Central memory CD8-positive, alpha-beta T cell (primary cell): ENCODE data around the gene DPF3.

ENCODE experiments used
- ATAC-seq: fragments of 150-1000 bp; cut with Tn5 transposase; replicated peaks from 2 replicates; pipeline ENCODE4 v1.10.0; 2022; ENCODE audit warnings: mild to moderate bottlenecking, moderate FRiP score, moderate number of reproducible peaks; ENCODE audit not compliant: poor library complexity, severe bottlenecking; ENCODE audit errors: extremely low read depth
- DNase-seq, 2 donors: peaks; one replicate each; pipeline ENCODE4 v3.0.0; 2021; ENCODE audit warnings: low spot score in 2 of 2
- H3K27ac Mint-ChIP-seq: one replicate; pipeline ENCODE4 v1.8.0; 2022; ENCODE audit warnings: low read depth, mild to moderate bottlenecking, moderate library complexity, mixed read lengths
- H3K27me3 Mint-ChIP-seq: one replicate; pipeline ENCODE4 v1.8.0; 2022; ENCODE audit warnings: mixed read lengths
- H3K36me3 Mint-ChIP-seq: one replicate; pipeline ENCODE4 v1.8.0; 2022; ENCODE audit warnings: mild to moderate bottlenecking, moderate library complexity, mixed read lengths; ENCODE audit not compliant: insufficient read depth
- H3K4me1 Mint-ChIP-seq: one replicate; pipeline ENCODE4 v1.8.0; 2022; ENCODE audit warnings: mixed read lengths
- H3K4me3 Mint-ChIP-seq: one replicate; pipeline ENCODE4 v1.8.0; 2022; ENCODE audit warnings: mild to moderate bottlenecking, moderate library complexity, mixed read lengths
- H3K9me3 Mint-ChIP-seq: one replicate; pipeline ENCODE4 v1.8.0; 2022; ENCODE audit warnings: mixed read lengths

The DPF3 gene

GRCh38 chr14:72898448-72898847 is 4.5 kb upstream of the DPF3 start:
- H3K36me3 Mint-ChIP-seq = peaks cover 3% of the 10 kb centered on the region
- peaks cover 15% of the 10 kb centered on the region for H3K4me1 Mint-ChIP-seq
- DNase-seq (no peak), ATAC-seq (no peak)
- no peak overlapping the region for H3K27ac Mint-ChIP-seq
- H3K4me3 Mint-ChIP-seq = no peak overlapping the region
- peaks cover 74% of the 10 kb centered on the region for H3K27me3 Mint-ChIP-seq
- H3K9me3 Mint-ChIP-seq = no peaks in the 10 kb centered on the region

GRCh38 chr14:72894623-72895378 is 900 bp upstream of the DPF3 start:
- H3K36me3 Mint-ChIP-seq = peaks cover 3% of the 10 kb centered on the region
- no peak for DNase-seq
- no peak for ATAC-seq
- H3K9me3 Mint-ChIP-seq = no peaks in the 10 kb centered on the region
- peak overlapping the region; percentile 87 for H3K4me3 Mint-ChIP-seq
- H3K27me3 Mint-ChIP-seq = peaks cover 83% of the 10 kb centered on the region
- H3K27ac Mint-ChIP-seq = no peak overlapping the region
- peaks cover 28% of the 10 kb centered on the region for H3K4me1 Mint-ChIP-seq

GRCh38 chr14:72894323-72894622 is 372 bp upstream of the DPF3 start:
- Mint-ChIP-seq H3K9me3 (no peaks in the 10 kb centered on the region), H3K4me3 (peak overlapping the region; percentile 87), H3K36me3 (peaks cover 3% of the 10 kb centered on the region), H3K27me3 (peaks cover 78% of the 10 kb centered on the region), H3K4me1 (peaks cover 28% of the 10 kb centered on the region), H3K27ac (no peak overlapping the region)
- no peak for ATAC-seq
- no peak for DNase-seq

- Mint-ChIP-seq H3K27me3 (peaks cover 66% of the 10 kb centered on the region), H3K9me3 (no peaks in the 10 kb centered on the region), H3K36me3 (peaks cover 3% of the 10 kb centered on the region), H3K27ac (peak overlapping the region; percentile 70), H3K4me1 (peaks cover 28% of the 10 kb centered on the region), H3K4me3 (peak overlapping the region; percentile 87)
- ATAC-seq = peak; percentile 19
- no peak for DNase-seq
Observed at GRCh38 chr14:72892879-72893635, 844 bp downstream of the DPF3 start.

GRCh38 chr14:72892103-72892878 is 1.6 kb downstream of the DPF3 start:
- H3K9me3 Mint-ChIP-seq = no peaks in the 10 kb centered on the region
- no peak for DNase-seq

GRCh38 chr14:72891666-72892102 is 2.2 kb downstream of the DPF3 start:
- H3K36me3 Mint-ChIP-seq = peaks cover 3% of the 10 kb centered on the region
- H3K27ac Mint-ChIP-seq = no peak overlapping the region
- ATAC-seq = no peak
- no peak for DNase-seq
- peaks cover 28% of the 10 kb centered on the region for H3K4me1 Mint-ChIP-seq
- H3K27me3 Mint-ChIP-seq = peaks cover 52% of the 10 kb centered on the region
- H3K4me3 Mint-ChIP-seq = peak overlapping the region; percentile 87
- H3K9me3 Mint-ChIP-seq = no peaks in the 10 kb centered on the region

More at GRCh38 chr14:72892103-72892878, 1.6 kb downstream of the DPF3 start:
- ATAC-seq = no peak
- Mint-ChIP-seq H3K27me3 (peaks cover 58% of the 10 kb centered on the region), H3K4me1 (peaks cover 28% of the 10 kb centered on the region), H3K27ac (peak overlapping the region; percentile 70), H3K36me3 (peaks cover 3% of the 10 kb centered on the region), H3K4me3 (peak overlapping the region; percentile 87)

- H3K9me3 Mint-ChIP-seq = no peaks in the 10 kb centered on the region
- ATAC-seq (no peak), DNase-seq (no peak)
Observed at GRCh38 chr14:72889366-72889765, 4.5 kb downstream of the DPF3 start.

GRCh38 chr14:72888636-72889201 is 5.2 kb downstream of the DPF3 start:
- peaks cover 30% of the 10 kb centered on the region for H3K27me3 Mint-ChIP-seq
- H3K27ac Mint-ChIP-seq = no peak overlapping the region
- H3K4me1 Mint-ChIP-seq = peaks cover 14% of the 10 kb centered on the region
- H3K36me3 Mint-ChIP-seq = peaks cover 2% of the 10 kb centered on the region
- no peak for DNase-seq
- ATAC-seq = no peak
- H3K9me3 Mint-ChIP-seq = no peaks in the 10 kb centered on the region
- H3K4me3 Mint-ChIP-seq = no peak overlapping the region

More at GRCh38 chr14:72889366-72889765, 4.5 kb downstream of the DPF3 start:
- Mint-ChIP-seq H3K36me3 (peaks cover 5% of the 10 kb centered on the region), H3K4me1 (peaks cover 20% of the 10 kb centered on the region), H3K27me3 (peaks cover 34% of the 10 kb centered on the region), H3K4me3 (no peak overlapping the region), H3K27ac (no peak overlapping the region)

GRCh38 chr14:72888192-72888591 is 5.7 kb downstream of the DPF3 start:
- no peak for ATAC-seq
- peaks cover 30% of the 10 kb centered on the region for H3K27me3 Mint-ChIP-seq
- peaks cover 12% of the 10 kb centered on the region for H3K4me1 Mint-ChIP-seq
- DNase-seq = no peak
- no peak overlapping the region for H3K27ac Mint-ChIP-seq
- no peaks in the 10 kb centered on the region for H3K9me3 Mint-ChIP-seq
- H3K36me3 Mint-ChIP-seq = peaks cover 2% of the 10 kb centered on the region
- no peak overlapping the region for H3K4me3 Mint-ChIP-seq

GRCh38 chr14:72887514-72887913 is 6.4 kb downstream of the DPF3 start:
- Mint-ChIP-seq H3K4me3 (no peak overlapping the region), H3K36me3 (peaks cover 2% of the 10 kb centered on the region), H3K9me3 (no peaks in the 10 kb centered on the region), H3K27ac (no peak overlapping the region), H3K27me3 (peaks cover 26% of the 10 kb centered on the region), H3K4me1 (peaks cover 5% of the 10 kb centered on the region)
- DNase-seq (no peak), ATAC-seq (no peak)

- Mint-ChIP-seq H3K27ac (no peak overlapping the region), H3K36me3 (peaks cover 2% of the 10 kb centered on the region), H3K27me3 (peaks cover 25% of the 10 kb centered on the region), H3K4me3 (no peak overlapping the region), H3K9me3 (no peaks in the 10 kb centered on the region), H3K4me1 (no peaks in the 10 kb centered on the region)
- no peak for ATAC-seq
- no peak for DNase-seq
Observed at GRCh38 chr14:72884386-72884785, 9.5 kb downstream of the DPF3 start.

GRCh38 chr14:72883961-72884360 is 9.9 kb downstream of the DPF3 start:
- Mint-ChIP-seq H3K27ac (no peak overlapping the region), H3K36me3 (peaks cover 2% of the 10 kb centered on the region), H3K4me1 (no peaks in the 10 kb centered on the region), H3K27me3 (peaks cover 29% of the 10 kb centered on the region), H3K9me3 (no peaks in the 10 kb centered on the region), H3K4me3 (no peak overlapping the region)
- ATAC-seq = no peak
- DNase-seq = no peak
